Motor neuron (in vitro differentiated cells): ENCODE results near the gene FHIP1B. TPM values are rescaled to one million over a fixed set of nuclear protein-coding genes. Genes with fewer than 3 reads are reported as not detected.

ENCODE experiments used
- ATAC-seq, 8 experiments: fragments of 200-7000 bp; cut with Tn5 transposase; replicated peaks in 6 of 8; 2 replicates each; pipeline ENCODE4 v1.8.0; 2021; ENCODE audit warnings: mild to moderate bottlenecking in 8 of 8, moderate library complexity in 8 of 8
- H3K27ac ChIP-seq, 2 donors: fragments of 250-450 bp; sonication (Bioruptor Pico); 2 replicates each; pipeline ENCODE4 v1.9.0; 2021; ENCODE audit warnings: antibody characterized with exemption in 2 of 2, mild to moderate bottlenecking in 2 of 2, moderate library complexity in 1 of 2
- H3K4me1 ChIP-seq, 2 donors: fragments of 250-450 bp; sonication (Bioruptor Pico); replicated peaks in 1 of 2; 2 replicates each; pipeline ENCODE4 v1.6.1; 2021; ENCODE audit warnings: antibody characterized with exemption in 2 of 2, mild to moderate bottlenecking in 2 of 2, moderate library complexity in 1 of 2
- H3K4me3 ChIP-seq, 5 donors: fragments of 250-450 bp; sonication (Bioruptor Pico); 2 replicates each; pipeline ENCODE4 v1.9.0; 2021; ENCODE audit warnings: antibody characterized with exemption in 5 of 5, mild to moderate bottlenecking in 5 of 5, moderate library complexity in 4 of 5
- whole genome bisulfite sequencing, 10 experiments: fragments of 450-650 bp; shearing (Covaris generic); methylation state at CpG; one replicate each; pipeline ENCODE4 v1.0.0; 2022; 5-methylcytosine and 5-hydroxymethylcytosine counted together
- in situ Hi-C, 9 experiments: fragments of 400-800 bp; cut with MboI; loops; one replicate each; pipeline ENCODE4 v1.15.0; 2021; ENCODE audit warnings: low sequenced_read_pairs in 9 of 9, low pct_unique_long_range_greater_than_20kb in 2 of 9; ENCODE audit not compliant: unreplicated experiment in 9 of 9
- total RNA-seq, 8 experiments: library from RNA; unstranded; fragments of 300-600 nt; gene quantifications; 2 replicates each; pipeline versions ENCODE4 v1.2.3 to v1.2.4, GENCODE V29; 2022

Gene FHIP1B
- total RNA-seq, 8 experiments from 2014 or later = 12.4 to 40.6 (median 25.9) TPM

DNA sequence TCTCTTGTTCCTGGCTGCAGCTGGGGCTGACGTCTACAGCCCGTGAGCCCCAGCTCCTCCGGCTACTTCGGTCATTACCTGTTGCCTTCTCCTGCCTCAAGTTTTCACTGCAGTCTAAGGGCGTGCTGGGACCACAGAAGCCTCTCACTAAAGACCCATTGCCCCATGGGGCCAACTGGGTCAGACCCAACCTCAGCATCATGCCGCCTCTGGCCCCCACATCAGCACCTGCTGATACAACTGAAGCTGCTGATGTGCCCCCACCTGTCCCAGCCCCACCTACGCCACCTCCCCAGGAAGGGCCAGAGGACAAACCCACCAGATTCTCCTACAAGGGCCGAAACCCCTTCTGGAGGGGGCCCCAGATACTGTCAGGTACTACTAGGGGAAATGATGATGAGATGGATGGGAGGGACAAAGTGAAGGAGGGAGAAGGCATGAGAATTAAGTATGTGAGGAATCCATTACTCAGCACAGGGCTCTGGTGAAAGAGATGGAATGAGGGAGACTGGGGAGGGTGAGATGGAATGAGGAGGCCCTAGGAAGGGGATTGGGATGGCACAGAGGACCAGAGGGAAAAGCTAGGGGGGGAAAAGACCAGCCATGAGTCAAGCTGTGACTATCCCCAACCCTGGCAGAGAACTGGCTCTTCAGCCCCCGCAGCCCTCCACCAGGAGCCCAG lies 24.0 kb downstream of the FHIP1B start:
- in situ Hi-C loops = no loop called here
- WGBS, 10 experiments = 94 to 100% (median 96%) methylated on average over 1 to 4 of the region's 9 CpGs; no CpG with 5 or more reads in 7 of the 10 experiments

DNA sequence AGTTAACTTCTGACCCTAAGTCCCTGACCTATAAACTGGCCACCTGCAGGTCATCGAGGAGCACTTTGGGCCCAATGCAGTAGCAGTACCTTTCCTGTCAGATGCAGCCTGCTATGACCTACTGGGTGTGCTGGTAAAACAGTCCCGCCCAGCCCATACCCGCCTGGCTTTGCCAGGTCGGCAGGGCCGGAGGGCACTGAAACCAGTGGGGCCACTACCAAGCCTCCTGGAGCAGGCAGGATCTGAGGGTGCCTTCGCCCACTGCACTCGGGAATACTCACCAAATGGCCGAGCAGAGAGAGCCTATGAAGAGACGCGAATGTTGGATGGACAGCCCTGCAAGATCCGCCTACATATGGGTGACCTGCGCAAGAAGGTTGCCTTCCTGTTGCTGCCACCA lies 24.6 kb downstream of the FHIP1B start:
- no peak for ATAC-seq
- no peak overlapping the region for H3K27ac ChIP-seq
- in situ Hi-C loops = no loop called here
- no peaks in the 10 kb centered on the region for H3K4me1 ChIP-seq
- whole genome bisulfite sequencing, 10 experiments = 96 to 100% (median 100%) methylated on average over 1 to 4 of the region's 12 CpGs; no CpG with 5 or more reads in 7 of the 10 experiments
- H3K4me3 ChIP-seq = no peak overlapping the region

More for the DNA sequence above, 24.0 kb downstream of the FHIP1B start:
- Histone ChIP-seq H3K27ac (no peak overlapping the region), H3K4me1 (no peaks in the 10 kb centered on the region), H3K4me3 (no peak overlapping the region)
- no peak for ATAC-seq

DNA sequence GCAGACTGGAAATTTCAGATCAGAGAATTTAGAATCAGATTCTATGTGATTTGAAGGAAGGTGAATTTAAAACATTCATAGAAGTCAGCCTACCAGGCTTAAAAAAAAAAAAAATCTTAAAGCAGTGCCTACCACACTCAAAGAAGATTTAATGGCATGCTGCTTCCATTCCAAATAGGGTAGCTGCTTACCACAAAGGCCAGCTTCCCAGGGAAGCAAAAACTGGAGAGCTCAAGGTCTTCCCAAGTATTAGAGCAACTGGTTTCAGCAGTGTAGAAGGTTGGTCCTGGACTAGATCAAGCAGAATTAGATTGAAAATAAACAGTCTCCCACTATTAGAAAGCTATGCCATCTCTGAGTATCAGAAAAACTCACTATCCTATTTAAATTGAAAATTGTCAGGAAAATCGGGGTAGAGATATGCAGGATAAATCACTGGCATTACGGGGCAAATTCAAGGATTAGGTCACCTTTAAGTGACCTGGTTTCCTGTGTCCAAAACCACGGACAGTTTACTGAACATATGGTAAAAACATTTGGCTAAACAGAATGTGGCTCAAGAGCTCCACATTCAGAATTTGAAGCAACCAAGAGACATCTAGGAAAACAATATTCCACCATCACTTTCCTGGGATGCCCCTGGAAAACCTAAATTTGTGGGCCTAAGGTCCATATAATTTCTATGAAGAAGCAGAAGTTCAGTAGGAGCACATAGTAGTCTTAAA lies 27.8 kb downstream of the FHIP1B start:
- no peak overlapping the region for H3K27ac ChIP-seq
- 70 to 100% (median 88%) methylated on average over 1 to 3 of the region's 3 CpGs; no CpG with 5 or more reads in 1 of the 10 experiments for WGBS, 10 experiments
- in situ Hi-C loops = no loop called here

DNA sequence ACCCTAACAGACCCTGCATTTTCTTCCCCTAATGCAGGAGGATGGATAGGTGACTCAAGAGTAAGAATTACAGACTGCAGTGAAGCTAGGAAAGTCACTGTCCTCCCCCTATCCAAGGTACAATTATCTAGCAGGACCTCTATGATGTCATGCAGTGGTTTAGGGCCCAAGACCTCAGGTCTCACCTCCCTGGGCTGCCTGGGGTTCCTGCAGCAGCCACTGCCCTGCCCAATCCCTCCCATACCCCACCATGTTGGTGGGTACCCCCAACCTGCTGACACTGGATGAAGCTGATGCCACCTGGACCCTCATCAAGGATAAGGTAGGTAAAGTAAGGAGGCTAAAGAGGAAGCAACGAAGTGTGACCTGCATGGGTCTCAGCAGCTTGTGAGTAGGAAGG lies 29.1 kb downstream of the FHIP1B start, which contains the start of gene C11orf42:
C11orf42 (plus strand) TSS at position 192 of the 400 bp plus-strand sequence; CDS start at position 251, 59 bp downstream.
- H3K27ac ChIP-seq = no peak within 1 kb of the TSS
- H3K4me3 ChIP-seq = no peak within 1 kb of the TSS
- no peak for ATAC-seq
- in situ Hi-C loops = no loop called here
- 40 to 100% (median 80%) methylated on average over 1 of the region's 1 CpG; no CpG with 5 or more reads in 7 of the 10 experiments for WGBS, 10 experiments
- H3K4me1 ChIP-seq = no peaks in the 10 kb centered on the region

More for the DNA sequence above, 27.8 kb downstream of the FHIP1B start:
- no peak for ATAC-seq
- no peak overlapping the region for H3K4me3 ChIP-seq
- H3K4me1 ChIP-seq = no peaks in the 10 kb centered on the region

DNA sequence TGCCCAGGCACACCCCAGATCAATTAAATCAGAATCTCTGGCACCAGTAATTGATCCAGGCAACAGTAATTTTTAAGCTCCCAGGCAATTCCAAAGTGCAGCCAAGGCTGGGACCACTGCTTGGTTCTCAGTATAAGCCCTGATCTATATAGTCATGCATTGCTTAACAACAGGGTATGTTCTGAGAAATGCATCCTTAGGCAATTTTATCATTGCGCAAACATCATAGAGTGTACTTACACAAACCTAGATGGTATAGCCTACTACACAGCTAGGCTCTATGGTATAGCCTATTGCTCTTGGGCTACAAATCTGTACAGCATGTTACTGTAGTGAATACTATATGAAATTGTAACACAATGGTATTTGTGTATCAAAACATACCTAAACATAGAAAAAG lies 29.7 kb downstream of the FHIP1B start:
- in situ Hi-C loops = no loop called here
- H3K4me3 ChIP-seq = no peak overlapping the region
- no peaks in the 10 kb centered on the region for H3K4me1 ChIP-seq
- no peak for ATAC-seq
- WGBS, 10 experiments = 86 to 100% (median 94%) methylated on average over 1 of the region's 1 CpG; no CpG with 5 or more reads in 6 of the 10 experiments
- no peak overlapping the region for H3K27ac ChIP-seq

DNA sequence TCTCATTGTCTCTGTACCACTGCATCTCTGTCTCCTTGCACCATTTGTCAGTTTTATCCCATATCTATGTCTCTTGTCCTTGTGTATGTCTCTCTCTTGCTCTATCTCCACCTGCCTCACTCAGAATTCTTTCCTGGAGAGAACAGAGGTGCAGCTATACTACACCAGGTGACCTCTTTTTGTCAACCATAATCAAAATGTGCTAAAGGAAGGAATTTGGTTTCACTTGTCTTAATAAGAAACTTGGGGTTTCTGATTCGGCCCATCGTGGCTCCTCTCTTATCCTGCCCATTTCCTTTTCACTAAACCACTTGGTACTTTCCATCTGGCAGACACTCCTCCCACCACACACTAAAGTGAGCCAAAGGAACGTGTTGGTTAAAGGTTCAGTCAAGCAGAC lies 31.1 kb downstream of the FHIP1B start:
- WGBS, 10 experiments = 62 to 100% (median 89%) methylated on average over 1 to 3 of the region's 3 CpGs; no CpG with 5 or more reads in 2 of the 10 experiments
- Histone ChIP-seq H3K4me3 (no peak overlapping the region), H3K4me1 (no peaks in the 10 kb centered on the region), H3K27ac (no peak overlapping the region)
- in situ Hi-C loops = no loop called here
- ATAC-seq = no peak

DNA sequence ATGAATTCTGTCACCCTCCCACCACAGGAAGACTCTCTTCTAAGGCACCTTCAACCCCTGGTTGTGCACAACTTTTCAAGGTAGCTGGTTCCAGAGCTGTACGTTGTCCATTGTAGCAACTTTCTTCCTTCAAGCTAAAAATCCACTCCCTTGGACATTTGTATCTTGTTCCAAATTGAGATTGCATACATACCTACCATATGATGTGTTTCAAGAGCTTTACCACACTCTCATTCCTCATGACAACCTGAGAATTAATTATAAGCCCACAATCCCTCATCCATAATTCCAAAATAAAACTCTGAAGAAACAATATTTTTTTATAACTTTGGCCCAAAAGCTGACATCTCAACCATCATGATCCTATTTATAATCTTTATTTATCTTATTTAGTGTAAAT lies 32.4 kb downstream of the FHIP1B start:
- in situ Hi-C loops = no loop called here
- 75 to 100% (median 100%) methylated on average over 1 of the region's 1 CpG; no CpG with 5 or more reads in 3 of the 10 experiments for WGBS, 10 experiments
- no peak for ATAC-seq
- Histone ChIP-seq H3K27ac (no peak overlapping the region), H3K4me1 (no peaks in the 10 kb centered on the region), H3K4me3 (no peak overlapping the region)

DNA sequence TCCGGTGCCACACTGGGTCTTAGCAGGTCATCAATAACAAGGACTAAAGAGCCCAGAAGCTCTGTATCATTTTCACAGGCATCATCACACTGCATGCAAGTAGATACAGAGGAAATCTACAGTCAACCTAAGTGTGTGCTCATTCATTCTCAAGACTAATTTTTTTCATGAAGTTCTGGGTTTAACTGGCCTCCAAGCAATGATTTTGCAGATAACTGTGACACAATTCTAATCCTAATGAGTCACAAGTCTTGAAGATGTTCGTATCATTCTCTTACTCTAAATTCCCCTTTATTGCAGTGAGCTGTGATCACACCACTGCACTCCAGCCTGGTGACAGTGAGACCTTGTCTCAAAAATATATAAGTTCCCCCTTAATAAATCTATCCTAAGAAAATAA lies 33.0 kb downstream of the FHIP1B start:
- in situ Hi-C loops = no loop called here
- ATAC-seq = peak in 1 of 8 experiments; percentile 37
- 40 to 100% (median 83%) methylated on average over 1 to 2 of the region's 2 CpGs; no CpG with 5 or more reads in 3 of the 10 experiments for WGBS, 10 experiments
- no peak overlapping the region for H3K27ac ChIP-seq
- no peak overlapping the region for H3K4me3 ChIP-seq
- H3K4me1 ChIP-seq = no peaks in the 10 kb centered on the region

DNA sequence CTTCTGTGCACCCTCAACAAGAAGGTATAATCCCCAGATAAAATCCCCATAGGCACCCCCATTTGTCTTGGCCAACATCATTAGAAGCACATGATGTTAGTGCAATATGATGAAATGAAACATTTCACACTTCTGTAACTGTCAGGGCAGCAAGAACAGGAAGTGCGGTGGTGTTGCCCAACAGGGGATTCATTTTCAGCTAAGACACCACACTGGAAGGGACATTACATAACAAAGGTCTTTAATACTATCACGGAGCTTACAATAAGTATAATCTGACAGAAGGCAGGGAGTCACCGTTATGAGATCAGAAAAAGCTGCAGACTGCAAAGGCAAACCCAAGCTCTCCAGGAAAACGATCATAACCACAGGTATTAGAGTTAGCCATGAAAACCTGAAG lies 33.5 kb downstream of the FHIP1B start:
- no peak for ATAC-seq
- in situ Hi-C loops = no loop called here

DNA sequence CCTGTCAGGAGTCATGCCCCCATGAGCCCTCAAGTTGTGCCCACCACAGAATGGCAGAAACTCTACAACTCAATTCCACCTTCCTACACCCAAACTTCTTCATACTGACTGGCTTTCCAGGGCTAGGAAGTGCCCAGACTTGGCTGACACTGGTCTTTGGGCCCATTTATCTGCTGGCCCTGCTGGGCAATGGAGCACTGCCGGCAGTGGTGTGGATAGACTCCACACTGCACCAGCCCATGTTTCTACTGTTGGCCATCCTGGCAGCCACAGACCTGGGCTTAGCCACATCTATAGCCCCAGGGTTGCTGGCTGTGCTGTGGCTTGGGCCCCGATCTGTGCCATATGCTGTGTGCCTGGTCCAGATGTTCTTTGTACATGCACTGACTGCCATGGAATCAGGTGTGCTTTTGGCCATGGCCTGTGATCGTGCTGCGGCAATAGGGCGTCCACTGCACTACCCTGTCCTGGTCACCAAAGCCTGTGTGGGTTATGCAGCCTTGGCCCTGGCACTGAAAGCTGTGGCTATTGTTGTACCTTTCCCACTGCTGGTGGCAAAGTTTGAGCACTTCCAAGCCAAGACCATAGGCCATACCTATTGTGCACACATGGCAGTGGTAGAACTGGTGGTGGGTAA lies 35.1 kb downstream of the FHIP1B start, which contains the start of gene OR52W1:
OR52W1 (plus strand) TSS at position 51 of the 637 bp plus-strand sequence; CDS start at position 51, 0 bp downstream.
- ATAC-seq = no peak
- Histone ChIP-seq H3K27ac (no peak within 1 kb of the TSS), H3K4me3 (no peak within 1 kb of the TSS), H3K4me1 (no peaks in the 10 kb centered on the region)
- WGBS, 10 experiments = 87 to 100% (median 93%) methylated on average over 1 to 4 of the region's 5 CpGs; no CpG with 5 or more reads in 7 of the 10 experiments
- in situ Hi-C loops = no loop called here

More for the DNA sequence above, 33.5 kb downstream of the FHIP1B start:
- no peaks in the 10 kb centered on the region for H3K4me1 ChIP-seq
- H3K27ac ChIP-seq = no peak overlapping the region
- no peak overlapping the region for H3K4me3 ChIP-seq
- WGBS, 10 experiments = 37 to 88% (median 81%) methylated on average over 1 to 4 of the region's 4 CpGs; no CpG with 5 or more reads in 4 of the 10 experiments

DNA sequence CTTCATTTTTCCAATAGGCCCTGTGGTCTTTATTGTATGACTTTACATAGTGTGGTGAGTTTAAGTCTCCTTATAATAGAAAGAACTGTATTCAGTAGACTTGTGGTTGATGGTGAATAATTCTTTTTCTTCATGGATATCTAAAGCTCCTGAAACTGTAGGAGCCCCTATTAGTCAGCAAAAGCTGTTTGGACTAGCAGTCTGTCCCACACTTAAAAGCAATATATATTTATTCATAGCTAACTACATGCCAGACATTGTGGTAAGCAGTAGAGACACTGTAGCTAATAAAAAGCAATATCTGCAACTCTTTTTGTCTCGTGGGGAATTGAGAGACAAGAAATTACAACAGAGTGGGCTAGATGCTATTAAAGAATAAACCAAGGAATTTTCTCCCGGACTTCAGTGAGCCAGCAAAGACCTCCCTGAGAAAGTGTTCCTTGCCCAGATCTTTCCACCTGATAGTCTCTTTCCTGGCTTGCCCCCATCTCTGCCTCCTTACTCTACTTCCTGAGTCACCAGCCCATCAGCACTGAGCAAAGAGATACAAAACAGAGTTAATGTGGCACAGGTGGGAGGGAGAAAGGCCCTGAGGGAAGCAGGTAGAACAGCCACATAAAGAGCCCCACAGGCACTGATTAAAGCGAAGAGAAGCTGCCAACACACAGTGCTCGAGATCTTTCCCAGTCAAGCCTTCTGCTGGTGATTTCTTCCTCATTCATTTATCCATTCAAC lies 36.8 kb downstream of the FHIP1B start:
- Histone ChIP-seq H3K4me3 (no peak overlapping the region), H3K4me1 (no peaks in the 10 kb centered on the region), H3K27ac (no peak overlapping the region)
- 10 to 100% (median 71%) methylated on average over 1 to 3 of the region's 4 CpGs; no CpG with 5 or more reads in 2 of the 10 experiments for WGBS, 10 experiments
- ATAC-seq = no peak
- in situ Hi-C loops = no loop called here

DNA sequence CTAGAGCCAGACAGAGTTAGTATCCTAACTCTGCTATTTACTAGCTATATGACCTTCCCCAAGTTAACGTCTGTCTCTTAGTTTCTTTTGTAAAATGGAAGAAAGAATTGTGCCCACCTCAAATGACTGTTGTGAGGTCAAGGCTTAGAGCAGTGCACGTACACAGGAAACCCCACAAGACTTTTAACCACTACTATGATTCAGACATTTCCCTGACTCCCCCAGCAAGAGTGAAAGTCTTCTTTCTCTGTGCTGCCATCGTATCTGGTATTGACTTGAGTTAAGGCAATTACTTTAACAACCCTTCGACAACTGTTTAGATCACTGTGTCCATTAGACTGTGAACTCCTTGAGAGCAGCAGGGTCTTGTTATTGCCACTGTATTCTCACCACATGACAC lies 38.0 kb downstream of the FHIP1B start:
- H3K4me3 ChIP-seq = no peak overlapping the region
- no peak for ATAC-seq
- no peaks in the 10 kb centered on the region for H3K4me1 ChIP-seq
- 27 to 83% (median 60%) methylated on average over 1 to 4 of the region's 4 CpGs; no CpG with 5 or more reads in 3 of the 10 experiments for WGBS, 10 experiments
- in situ Hi-C loops = no loop called here
- no peak overlapping the region for H3K27ac ChIP-seq
